WI38 (cell line): ENCODE results near the gene PPP2R5A.
A peak's percentile ranks its signal among the peaks of the same experiment; 100 is the strongest.

ENCODE experiments used
- H3K4me3 ChIP-seq: 2 replicates; pipeline ENCODE4 v1.5.1; 2011; ENCODE audit warnings: low read depth, mild to moderate bottlenecking, control low read depth, low read length
- TF ChIP-seq, protein P1 (sequence below): IDR thresholded peaks from 2 replicates; pipeline ENCODE4 v1.5.1; 2012; ENCODE audit warnings: low read depth, mild to moderate bottlenecking, control low read depth, low read length

Gene PPP2R5A

DNA sequence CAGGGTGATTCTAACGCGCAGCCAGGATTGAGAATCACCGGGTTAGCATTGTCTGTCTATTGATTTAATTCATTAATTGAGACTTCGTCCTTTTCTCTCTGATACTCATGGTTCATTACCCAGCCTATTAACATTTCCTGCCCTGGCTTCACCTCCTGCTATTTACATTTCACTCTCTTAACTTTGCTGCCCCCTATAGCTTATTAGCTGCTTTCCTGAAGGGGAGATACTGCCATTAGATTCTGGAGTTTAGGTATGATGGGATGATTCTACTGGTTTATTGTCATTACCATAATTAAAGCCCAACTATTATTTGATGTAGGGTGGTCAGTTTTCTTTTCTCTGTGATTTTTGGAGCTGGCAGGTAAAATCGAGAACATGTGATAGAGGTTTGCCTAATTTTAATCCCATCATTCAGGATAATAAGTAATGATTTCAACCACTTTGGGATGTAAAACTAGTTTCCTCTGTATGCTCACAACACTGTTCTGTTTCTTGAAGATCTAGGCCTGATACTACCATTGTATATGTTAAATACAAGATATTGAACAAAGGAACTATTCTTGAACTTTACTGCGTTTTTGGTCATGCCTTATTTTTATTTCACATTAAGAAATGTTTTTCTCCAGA lies 6.4 kb downstream of the PPP2R5A start:
- TF ChIP-seq, protein P1, sequence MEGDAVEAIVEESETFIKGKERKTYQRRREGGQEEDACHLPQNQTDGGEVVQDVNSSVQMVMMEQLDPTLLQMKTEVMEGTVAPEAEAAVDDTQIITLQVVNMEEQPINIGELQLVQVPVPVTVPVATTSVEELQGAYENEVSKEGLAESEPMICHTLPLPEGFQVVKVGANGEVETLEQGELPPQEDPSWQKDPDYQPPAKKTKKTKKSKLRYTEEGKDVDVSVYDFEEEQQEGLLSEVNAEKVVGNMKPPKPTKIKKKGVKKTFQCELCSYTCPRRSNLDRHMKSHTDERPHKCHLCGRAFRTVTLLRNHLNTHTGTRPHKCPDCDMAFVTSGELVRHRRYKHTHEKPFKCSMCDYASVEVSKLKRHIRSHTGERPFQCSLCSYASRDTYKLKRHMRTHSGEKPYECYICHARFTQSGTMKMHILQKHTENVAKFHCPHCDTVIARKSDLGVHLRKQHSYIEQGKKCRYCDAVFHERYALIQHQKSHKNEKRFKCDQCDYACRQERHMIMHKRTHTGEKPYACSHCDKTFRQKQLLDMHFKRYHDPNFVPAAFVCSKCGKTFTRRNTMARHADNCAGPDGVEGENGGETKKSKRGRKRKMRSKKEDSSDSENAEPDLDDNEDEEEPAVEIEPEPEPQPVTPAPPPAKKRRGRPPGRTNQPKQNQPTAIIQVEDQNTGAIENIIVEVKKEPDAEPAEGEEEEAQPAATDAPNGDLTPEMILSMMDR = peak; percentile 42; the same call in 1 of the 2 replicates
- no peak overlapping the region for H3K4me3 ChIP-seq

DNA sequence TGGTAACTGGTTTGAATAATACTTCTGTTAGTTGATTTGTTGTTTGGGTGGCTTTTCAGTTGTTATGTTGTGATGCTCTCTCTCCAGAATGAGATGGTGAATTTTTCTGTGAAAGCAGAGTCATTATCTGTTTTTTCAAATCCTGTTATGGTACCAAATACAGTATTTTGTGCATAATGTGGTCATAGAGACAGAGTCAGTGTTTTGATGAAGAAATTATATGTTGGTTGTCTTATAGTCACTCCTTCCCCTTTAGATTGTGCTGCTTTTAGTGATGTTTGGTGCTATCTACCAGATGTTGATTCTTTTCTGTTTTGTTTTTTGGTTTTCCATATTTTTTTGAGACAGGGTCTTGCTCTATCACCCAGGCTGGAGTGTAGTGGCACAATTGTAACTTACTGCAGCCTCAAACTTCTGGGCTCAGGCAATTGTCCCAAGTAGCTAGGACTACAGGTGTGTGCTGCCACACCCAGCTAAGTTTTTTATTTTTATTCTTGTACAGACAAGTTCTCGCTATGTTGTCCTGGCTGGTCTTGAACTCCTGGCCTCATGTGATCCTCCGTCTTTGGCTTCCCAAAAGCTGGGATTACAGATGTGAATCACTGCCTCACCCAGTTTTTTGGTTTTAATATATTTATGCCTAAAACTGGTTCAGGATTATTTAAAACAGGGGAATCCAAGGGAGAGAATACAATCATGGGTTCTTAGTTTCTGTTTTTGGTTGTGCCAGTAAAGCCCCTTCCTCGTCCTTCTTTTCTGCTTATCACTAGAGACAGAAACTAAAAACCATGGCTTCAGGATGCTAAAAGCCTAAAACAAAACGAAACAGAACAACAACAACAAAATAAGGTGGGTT lies 7.3 kb downstream of the PPP2R5A start:
- TF ChIP-seq, protein P1 = no peak
- H3K4me3 ChIP-seq = no peak overlapping the region

DNA sequence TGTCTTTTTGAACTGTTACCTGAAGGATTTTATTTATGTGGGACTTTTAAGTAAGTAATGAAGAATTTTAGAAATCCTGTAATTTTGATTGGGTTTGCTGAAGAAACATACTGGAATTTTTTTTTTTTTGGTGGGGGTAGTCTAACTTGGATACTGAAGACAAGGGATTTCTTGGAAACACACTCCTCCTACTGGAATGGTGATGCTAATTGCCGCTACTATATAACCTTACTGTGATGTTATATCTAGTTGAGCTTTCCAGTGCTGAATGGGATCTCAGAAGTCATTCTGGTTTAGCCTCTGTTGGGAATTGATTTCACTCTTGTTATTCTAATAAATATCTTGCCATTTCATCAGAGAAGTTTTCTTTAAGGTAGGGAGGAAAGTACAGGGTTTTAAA lies 8.4 kb downstream of the PPP2R5A start:
- TF ChIP-seq, protein P1 = 0 out of 2 replicates have a peak, but pooled peaks have one; percentile 5
- H3K4me3 ChIP-seq = no peak overlapping the region

DNA sequence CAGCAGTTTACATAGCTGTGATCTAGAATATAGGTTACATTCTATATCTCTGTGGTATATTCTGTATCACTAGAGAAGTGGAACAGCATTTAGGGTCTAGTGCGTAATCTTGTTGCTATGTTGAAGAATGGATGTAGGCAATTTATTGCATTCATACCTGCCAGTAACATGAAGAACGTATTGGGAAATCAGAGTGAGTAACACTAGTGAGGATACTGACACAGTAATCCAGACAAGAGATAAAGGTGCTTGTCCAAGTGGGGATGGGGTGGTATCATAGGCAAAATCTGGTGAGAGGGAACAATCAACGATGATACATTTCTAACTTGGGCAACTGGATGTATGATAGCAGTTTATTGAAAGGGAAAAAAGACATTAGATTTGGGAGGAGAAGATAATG lies 9.8 kb downstream of the PPP2R5A start:
- TF ChIP-seq, protein P1 = no peak

DNA sequence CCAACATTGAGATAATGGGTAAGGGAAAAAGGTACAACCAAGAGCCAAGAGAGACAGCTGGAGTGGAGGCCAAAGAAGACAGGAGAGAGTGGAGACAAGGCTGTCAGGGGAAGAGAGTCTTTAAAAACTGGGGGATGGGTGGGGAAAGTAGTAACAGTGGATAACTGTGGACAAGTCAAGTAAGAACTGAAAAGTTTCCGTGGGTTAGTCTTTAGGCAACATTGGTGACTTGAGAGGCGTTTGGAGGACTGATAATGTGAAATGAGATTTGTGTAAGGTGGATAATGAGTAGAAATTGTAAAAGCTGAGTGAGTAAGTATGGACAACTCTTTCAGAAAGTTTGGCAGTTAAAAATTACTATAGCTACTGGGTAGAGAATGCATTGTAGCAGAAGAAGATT lies 10.4 kb downstream of the PPP2R5A start:
- TF ChIP-seq, protein P1 = no peak

More for the DNA sequence above, 9.8 kb downstream of the PPP2R5A start:
- no peak overlapping the region for H3K4me3 ChIP-seq

DNA sequence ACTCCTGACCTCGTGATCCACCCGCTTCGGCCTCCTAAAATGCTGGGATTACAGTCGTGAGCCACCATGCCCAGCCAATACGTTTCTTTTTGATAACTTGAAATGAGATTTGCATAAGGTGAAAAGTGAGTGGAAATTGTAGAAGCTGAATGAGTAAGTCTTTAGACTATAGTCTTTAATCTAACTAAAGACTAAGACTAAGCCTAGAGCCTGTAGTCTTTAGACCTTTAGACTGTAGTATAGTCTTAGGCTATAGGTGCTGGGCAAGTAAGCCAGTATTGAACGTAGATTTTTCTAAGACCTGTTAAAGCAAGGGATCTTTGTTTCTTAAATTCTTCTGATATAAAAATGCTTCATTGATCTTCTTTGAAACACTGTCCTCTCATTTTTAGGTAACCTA lies 12.1 kb downstream of the PPP2R5A start:
- H3K4me3 ChIP-seq = no peak overlapping the region
- TF ChIP-seq, protein P1 = no peak

More for the DNA sequence above, 10.4 kb downstream of the PPP2R5A start:
- H3K4me3 ChIP-seq = no peak overlapping the region

DNA sequence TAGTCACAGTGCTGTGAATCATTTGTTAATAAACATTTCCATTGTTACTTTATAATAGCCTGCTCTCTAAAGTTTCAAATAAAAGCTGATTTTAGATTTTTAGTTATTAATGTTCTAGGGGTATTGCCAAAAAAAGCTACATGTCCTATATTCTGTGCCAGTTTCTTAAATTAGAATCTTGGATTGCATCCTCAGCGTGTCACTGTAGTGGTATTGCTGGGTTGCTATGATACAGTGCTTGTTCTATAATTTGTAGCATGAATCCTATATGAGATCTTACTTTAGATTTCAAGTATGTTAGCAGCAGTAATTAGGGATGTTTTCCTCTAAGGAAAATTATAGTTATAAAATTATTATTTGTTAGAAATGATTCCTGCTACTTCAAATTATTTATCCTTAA lies 16.4 kb downstream of the PPP2R5A start:
- TF ChIP-seq, protein P1 = no peak
- no peak overlapping the region for H3K4me3 ChIP-seq
